Activated CD8-positive, alpha-beta memory T cell treated with anti-CD3 and anti-CD28 coated beads, Interleukin-2, amount 50 U/mL, for 48 hours (primary cell): ENCODE results near the gene STXBP4.

Source experiments
- DNase-seq: peaks from one replicate; pipeline ENCODE4 v3.0.0-alpha.2; 2020

STXBP4 gene

DNA sequence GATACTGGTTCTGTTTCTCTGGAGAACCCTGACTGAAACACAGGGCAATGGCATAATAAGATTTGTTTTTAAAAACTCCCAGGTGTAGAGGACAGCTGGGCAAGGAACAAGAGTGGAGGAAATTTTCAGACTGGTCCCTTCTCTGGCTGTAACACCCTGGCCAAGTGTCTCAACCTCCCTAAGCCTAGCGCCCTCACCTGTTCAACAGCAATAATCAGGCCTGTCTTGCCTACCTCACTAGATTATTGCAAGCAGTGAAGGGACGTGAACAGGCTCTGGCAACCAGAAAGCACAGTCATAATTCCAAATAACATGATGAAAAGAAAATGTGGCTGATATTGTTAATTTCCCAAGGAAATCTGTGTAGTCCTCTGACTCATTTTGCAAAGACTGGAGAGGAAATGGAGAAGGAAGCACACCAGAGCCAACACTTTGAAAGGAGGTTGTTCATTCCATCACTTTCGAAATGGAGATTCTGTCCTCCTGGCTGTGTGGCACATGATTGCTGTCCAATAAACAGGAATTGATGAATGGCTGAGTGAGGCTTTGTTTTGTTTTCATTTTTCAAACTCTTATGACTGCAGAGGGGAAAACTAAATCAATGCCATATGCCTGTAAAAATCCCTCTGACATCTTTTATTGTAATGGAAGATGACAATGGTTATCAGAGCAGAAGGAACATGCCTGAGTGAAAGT, 208.7 kb downstream of the STXBP4 start:
- DNase-seq = no peak

DNA sequence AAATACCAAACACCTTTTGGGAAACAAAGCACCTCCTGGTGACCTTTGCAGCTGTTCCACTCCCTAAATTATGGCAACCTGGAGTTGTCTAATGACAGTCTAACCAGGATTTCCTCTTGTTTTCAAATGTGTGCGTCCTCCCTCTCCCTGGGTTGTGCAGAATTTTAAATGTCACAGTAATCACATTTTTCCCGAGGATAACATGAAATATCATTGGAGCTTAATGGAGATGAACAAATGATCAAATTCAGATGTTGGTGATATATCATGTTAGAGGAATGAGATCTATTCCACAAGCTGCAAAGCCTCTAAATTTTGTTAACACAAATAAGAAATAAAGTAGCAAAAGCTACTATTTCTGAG, 209.3 kb downstream of the STXBP4 start:
- DNase-seq = no peak

DNA sequence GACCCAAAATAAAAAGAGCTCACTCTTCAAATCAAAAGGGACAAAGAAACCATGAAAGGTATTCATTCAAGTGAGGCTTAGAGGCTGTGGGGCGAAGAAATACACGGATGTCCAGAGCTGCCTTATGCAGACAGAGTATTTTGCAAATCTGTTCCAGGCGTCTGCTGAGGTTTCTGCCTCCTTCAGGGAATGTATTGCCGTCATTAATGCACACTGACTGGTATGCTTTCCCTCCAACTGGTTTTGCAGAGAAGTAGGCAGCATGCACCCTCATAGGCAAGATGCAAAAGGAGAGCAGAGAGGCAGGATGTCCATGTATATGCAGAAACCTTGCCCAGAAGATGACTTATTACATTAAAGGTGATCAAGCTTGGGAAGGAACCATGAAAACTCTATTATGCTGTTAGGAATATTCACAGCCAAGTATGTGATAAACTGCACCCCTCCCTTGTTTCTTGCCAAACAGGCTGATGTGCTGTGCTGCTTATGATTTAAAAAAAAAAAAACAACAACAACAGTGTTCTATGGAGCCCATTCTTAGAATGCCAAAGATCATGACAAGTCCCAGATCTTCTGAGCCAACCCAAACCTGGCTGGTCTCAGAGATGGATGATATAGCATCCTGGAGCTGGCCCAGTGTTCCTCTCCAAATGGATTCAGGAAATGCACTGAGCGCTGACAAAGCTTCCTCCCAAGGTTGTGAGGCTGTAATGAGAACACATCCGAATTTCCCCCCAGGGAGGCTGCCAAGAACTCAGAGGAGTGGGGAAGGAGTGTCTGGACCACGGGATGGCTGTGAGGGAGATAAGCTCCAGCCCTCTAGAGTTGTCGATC, 218.6 kb downstream of the STXBP4 start:
- DNase-seq = no peak

DNA sequence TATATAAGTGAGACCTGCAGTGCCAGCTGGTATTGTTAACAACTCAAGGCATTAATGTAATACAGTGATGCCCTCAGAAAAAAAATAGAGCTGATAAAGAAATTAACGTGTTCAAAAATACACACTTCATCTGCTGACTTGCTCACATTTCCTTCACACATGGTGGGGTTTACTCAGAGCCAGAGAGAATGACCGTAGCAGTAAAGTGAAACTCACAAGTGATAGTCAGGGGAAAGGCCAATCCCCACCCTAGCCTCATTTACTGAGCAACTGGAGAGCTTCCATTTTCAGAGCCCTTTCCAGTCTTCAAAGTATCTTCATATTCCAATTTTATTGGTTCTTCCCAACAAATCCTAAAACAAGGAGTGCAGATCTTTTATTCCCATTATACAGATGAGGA, 222.2 kb downstream of the STXBP4 start:
- no peak for DNase-seq

DNA sequence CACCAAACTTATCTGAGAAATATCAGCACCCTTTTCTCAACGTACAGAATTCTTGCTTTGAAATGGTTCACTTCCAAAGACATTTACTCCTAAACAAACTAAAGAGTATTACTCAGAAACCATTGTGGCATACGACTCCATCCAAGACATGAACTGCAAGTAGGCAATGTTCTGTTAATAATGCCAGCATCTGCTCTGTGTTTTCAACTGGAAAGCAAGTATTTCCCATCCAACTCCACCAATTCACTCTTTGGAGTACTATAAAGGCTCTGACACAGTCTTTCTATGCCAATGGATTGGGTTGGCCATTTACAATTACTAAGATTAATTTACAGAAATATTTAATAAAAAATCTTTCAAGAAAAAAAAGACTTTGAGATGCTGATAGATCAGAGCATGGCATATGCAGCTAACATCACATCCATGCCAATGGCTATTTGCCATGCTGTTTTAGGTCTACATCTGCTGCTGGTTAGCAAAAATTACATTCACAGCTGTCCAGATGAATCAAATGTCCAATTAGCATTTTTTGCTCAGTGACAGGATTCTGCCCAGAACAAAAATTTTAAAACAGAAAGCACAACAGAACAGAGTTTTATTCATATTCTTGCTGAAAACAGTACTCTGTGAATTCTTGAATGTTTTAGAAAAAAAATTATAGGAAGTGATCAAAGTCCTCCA, 230.3 kb downstream of the STXBP4 start:
- no peak for DNase-seq

DNA sequence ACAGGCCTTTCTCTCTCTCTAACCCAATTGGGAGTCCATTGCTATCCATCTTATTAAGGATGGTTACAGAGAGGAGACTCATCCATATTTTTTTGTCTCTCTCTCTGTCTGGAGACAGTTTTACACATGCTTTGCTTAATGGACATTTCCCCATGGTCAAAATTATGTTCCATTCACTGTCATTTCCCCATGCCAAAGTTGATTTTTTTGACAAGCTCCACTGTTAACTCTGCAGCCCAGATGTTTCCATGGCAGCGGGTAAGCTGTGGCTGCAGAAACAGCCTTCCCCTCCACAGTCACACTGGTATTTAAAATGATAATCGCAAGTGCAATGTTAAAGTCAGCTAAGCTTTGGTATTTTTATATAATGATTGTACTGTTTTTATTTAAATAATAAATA, 232.3 kb downstream of the STXBP4 start:
- DNase-seq = no peak

DNA sequence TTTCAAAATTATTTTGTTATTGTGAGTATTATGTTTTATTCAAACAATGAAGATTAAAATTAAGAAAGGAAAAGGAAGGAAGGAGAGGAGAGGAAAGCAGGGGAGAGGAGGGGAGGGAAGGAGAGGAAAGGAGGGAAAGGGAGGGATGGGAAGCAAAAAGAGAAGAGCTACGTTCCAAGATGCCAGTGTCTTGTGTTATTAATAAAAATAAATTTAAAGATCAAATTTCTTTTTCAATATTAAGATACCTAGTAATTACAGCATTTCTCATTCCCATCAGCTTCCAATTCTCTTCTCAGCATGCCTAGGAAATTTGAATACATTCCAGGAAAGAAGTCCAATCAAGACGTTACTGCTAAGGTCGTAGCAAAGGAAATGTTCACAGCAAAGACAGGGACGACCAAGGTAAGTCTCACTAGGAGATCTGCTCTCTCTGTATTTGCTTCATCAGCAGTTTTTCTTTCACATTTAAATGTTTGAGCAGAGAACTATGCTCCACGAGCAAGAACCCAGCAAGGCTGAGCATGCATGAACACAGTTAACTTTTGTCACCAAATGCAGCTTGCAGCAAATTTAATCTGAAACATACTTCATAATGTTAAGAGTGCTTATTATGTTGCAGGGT, 232.9 kb downstream of the STXBP4 start:
- DNase-seq = no peak

DNA sequence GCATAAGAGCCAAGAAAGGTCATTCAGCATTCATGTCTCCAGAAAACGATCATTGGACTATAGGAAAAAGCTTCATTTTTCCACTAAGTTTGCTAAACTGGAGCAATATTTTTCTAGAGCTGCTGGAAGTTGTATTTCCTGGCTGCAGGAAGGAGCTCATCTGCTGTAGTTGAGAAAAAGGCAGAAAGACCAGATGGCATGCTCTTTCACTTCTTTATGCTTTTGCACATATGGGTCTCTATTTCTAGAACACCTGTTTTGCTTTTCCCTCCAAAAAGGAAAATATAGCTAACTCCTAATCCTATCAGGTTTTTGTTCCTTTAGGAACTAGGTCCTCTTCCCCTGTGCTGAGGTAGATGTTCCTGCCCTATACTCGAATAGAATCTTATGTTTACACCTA, 234.3 kb downstream of the STXBP4 start:
- DNase-seq = no peak

DNA sequence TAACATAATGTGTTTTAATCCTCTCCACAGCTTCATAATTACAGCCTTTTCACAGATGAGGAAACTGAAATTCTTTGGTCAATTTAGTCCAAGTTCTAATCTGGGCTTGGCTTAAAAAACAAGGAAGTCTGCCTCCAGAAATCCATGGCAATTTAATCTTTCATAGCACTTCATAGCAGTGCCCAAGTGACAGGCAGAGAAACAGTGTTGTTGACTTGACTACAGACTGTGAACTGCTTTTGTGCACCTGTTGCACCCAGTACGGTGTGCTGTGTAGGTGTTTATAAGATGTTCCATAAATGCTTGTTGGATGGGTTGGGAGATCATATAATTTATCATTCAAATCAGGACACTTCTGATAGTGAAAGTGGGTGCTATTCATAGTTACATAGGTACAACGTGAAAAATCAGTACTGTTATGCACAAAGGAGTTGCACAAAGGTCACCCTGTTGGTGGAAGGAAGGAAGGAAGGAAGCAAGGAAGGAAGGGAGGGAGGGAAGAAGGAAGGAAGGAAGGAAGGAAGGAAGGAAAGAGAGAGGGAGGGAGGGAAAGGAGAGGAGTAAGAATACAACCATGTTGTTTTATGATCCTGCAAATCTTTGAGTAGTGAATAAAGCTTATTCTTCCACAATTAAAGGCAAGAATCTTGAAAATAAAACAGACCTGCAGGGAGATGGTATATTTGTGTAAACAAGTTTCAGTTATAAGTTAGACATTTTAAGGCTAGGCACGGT, 239.7 kb downstream of the STXBP4 start:
- DNase-seq = no peak

DNA sequence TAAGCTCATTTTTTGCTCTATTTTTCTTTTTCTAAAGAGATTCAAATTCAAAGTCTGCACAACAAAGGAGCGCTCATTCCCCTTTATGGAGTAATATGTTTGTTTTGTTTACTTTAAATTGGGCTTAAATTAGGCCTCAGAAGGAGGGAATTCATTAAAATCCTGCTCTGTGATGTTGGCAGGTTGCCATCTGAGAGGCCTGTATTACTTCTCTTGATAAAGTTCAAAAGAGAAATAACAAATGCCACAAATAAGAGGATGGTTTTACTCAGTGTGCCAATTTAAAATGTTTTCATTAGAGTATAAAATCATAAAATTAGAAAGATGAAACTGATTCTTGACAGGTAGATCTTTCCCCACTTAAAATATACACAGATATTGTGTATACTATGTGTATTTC, 241.7 kb downstream of the STXBP4 start:
- no peak for DNase-seq

DNA sequence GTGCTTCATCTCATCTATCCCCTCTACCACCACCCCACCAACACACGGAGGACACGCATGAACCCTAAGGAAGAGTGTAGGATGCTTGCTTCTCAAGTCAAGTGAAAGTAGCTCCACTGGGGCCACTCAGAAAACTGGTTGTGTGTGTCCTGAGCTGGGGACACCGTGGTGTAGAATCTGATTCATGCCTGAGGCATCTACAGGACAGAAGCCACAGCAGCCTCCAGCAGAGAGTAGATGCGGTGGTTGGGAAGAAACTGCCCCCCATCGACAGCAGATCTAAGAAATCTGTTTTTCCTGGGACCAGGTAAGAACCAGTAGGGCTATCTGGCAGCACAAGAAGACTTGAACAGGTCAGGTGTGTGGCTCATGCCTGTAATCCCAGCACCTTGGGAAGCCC, 244.3 kb downstream of the STXBP4 start:
- no peak for DNase-seq

DNA sequence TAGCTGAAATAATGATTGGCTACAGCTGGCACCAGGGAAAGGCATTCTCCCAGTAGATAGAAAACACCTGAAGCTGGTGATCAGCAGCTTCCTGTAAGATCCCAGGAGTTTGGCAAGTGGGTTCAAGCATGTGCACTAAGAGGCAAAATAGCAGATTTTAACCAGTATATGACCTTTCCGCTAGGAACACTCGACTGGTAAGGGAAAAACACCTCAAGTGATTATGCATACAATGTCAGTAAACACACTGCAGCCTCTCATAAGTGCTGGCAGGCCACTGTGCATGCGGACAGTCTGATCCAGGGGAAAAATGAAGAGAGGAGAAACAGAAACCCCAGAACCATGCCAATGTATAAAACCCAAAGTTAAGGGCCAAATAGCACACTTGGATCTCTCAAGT, 247.1 kb downstream of the STXBP4 start:
- DNase-seq = no peak

DNA sequence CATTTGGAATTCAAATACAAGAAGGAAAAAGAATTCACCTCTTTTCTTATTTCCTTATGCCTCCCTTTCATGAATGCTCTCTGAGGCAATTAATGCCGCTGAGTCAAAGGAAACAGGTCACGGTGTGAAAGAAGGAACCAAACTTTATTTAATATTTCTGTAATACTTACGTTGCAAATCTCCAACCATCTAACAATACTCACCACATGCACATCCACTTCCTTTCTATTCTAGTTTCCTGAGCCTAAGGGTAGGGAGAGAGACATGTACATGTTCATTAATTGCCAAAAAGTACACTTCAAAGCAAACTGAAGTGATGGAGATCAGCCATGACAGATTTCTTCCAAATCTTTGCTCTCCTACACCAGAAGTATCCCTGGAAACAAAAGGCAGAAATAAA, 248.3 kb downstream of the STXBP4 start:
- DNase-seq = no peak

DNA sequence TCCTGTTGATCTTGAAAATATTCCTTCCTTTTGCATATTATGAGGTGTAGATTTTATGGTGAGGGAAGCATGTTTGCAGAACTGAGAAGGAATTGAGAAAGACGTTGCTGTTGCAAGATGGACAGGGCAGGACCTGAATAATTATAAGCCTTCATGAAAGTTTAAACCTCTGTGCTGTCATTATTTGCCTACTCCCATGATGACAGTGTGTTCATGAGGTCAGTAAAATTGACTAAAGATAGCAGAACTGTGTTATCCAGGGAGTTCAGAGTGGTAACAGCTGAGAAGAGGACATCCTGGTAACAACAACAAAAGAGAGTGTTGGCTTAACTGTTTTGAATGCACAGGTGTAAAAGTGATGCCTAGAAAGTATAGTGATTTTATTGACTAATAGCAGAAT, 250.9 kb downstream of the STXBP4 start:
- no peak for DNase-seq

DNA sequence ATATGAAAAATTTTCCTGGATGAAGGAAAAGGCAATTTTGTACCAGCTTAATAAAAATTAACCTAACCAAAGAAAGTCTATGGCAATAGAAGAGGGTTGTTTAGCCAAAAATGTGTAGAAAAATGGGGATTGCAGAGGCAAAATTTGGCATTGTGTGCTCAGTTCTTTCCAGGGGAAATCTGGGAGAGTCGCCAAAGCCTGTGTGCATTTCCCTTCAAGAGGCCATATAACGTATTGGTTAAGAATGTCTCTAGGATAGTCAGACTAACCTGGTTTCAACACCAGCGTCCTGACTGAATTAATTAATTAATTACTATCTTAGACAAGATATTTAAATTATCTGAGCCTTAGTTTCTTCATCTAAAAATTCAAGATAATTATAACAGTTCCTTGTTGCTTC, 251.4 kb downstream of the STXBP4 start:
- DNase-seq = no peak
